Subcutaneous abdominal adipose tissue (tissue), 5 donors: ENCODE data around the gene TTC34.
A peak's percentile ranks its signal among the peaks of the same experiment; 100 is the strongest.

ENCODE experiments used
- H3K27ac ChIP-seq: one replicate; pipeline ENCODE4 v1.7.0; 2013; ENCODE audit warnings: low read depth, mild to moderate bottlenecking, inconsistent platforms, low read length, moderate library complexity
- H3K27me3 ChIP-seq, 5 donors: one replicate each; pipeline ENCODE4 v1.7.0; 2013; ENCODE audit warnings: low read length in 5 of 5, inconsistent platforms in 1 of 5; ENCODE audit not compliant: control insufficient read depth in 5 of 5, insufficient read depth in 4 of 5
- H3K36me3 ChIP-seq, 5 donors: one replicate each; pipeline ENCODE4 v1.7.0; 2013; ENCODE audit warnings: low read length in 5 of 5; ENCODE audit not compliant: control insufficient read depth in 5 of 5, insufficient read depth in 5 of 5
- H3K4me1 ChIP-seq, 5 donors: one replicate each; pipeline ENCODE4 v1.7.0; 2013; ENCODE audit warnings: low read length in 5 of 5, mild to moderate bottlenecking in 3 of 5, moderate library complexity in 1 of 5; ENCODE audit not compliant: control insufficient read depth in 5 of 5, insufficient read depth in 5 of 5
- H3K4me3 ChIP-seq, 5 donors: one replicate each; pipeline ENCODE4 v1.7.0; 2013; ENCODE audit warnings: low read length in 5 of 5, low read depth in 1 of 5
- H3K9ac ChIP-seq, 5 donors: one replicate each; pipeline ENCODE4 v1.7.0; 2013; ENCODE audit warnings: low read length in 5 of 5, mild to moderate bottlenecking in 4 of 5, moderate library complexity in 3 of 5
- H3K9me3 ChIP-seq, 5 donors: one replicate each; pipeline ENCODE4 v1.7.0; 2013; ENCODE audit warnings: low read length in 5 of 5; ENCODE audit not compliant: control insufficient read depth in 5 of 5
- donor health status: healthy.
- donor health status: healthy.
- donor health status: healthy.
- donor health status: healthy.
- donor health status: healthy.

TTC34 gene

GRCh38 chr1:2820731-2821372, 19.4 kb upstream of the TTC34 start:
- H3K27me3 ChIP-seq, result peaks cover 14 to 45% (median 36%) of the 10 kb centered on the region in 5 donors
- no peak overlapping the region for H3K4me3 ChIP-seq
- H3K27ac ChIP-seq, result no peak overlapping the region
- no peaks in the 10 kb centered on the region for H3K9me3 ChIP-seq
- peaks cover 0 to 4% (median 0%) of the 10 kb centered on the region in 5 donors for H3K4me1 ChIP-seq
- no peaks in the 10 kb centered on the region for H3K36me3 ChIP-seq
- H3K9ac ChIP-seq, result no peak overlapping the region

- H3K4me1 ChIP-seq, result peaks cover 0 to 4% (median 0%) of the 10 kb centered on the region in 5 donors
- no peak overlapping the region for H3K27ac ChIP-seq
- no peaks in the 10 kb centered on the region for H3K36me3 ChIP-seq
- H3K4me3 ChIP-seq, result no peak overlapping the region
- H3K27me3 ChIP-seq, result peaks cover 14 to 38% (median 31%) of the 10 kb centered on the region in 5 donors
- H3K9me3 ChIP-seq, result no peaks in the 10 kb centered on the region
- H3K9ac ChIP-seq, result no peak overlapping the region
These were observed 18.6 kb upstream of the TTC34 start for GRCh38 chr1:2819831-2820730.

DNA sequence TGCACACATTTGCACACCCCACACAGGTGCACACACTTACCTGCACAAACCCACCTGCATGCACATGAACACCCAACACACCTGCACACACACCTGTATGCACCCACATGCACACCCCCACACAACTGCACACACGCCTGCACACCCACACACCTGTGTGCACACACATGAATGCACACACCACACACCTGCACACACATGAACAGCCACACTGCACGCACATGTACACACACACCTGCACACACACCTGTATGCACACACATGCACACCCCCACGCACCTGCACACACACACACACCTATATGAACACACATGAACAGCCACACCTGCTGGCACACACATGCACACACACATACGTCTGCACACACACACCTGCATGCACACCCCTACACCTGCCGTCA, 17.9 kb upstream of the TTC34 start:
- peaks cover 0 to 4% (median 0%) of the 10 kb centered on the region in 5 donors for H3K4me1 ChIP-seq
- H3K36me3 ChIP-seq, result no peaks in the 10 kb centered on the region
- no peak overlapping the region for H3K27ac ChIP-seq
- no peak overlapping the region for H3K4me3 ChIP-seq
- H3K27me3 ChIP-seq, result peaks cover 9 to 32% (median 27%) of the 10 kb centered on the region in 5 donors
- no peaks in the 10 kb centered on the region for H3K9me3 ChIP-seq
- no peak overlapping the region for H3K9ac ChIP-seq

DNA sequence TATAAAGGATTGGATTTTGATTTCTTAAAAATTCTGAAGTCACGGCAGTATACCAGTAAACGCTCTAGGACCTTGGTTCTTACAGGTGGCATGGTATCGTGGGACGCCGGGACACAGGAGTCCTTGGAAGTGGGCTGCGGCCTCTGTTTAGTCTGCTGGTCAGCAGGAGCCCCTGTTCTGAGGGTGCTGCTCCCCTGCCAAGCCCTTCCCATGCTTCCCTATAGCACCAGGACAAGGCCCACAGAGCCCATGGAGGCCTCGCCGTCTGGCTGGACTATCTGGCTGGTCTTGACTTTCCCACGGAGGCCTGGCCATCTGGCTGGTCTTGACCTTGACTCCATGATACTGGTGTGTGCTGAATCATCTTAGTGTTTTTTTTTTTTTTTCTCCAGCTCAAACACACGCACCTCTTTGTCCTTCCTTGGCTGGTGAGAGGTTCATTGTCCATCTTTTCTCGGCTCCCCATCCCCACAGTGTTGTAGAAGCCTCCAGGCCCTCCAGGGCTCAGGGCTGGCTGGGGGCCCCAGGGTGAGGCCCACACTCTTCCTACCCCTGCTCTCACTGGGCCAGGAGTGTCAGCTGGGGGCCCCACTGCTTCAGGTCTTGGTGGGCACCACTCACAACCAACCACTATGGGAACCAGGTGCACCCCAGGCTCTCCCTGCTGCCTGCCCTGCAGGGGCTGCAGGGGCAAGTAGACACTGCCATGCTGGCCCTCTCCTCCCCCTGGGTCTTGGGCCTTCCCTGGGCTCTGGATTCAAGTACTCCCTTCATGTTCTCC, 16.5 kb upstream of the TTC34 start:
- Histone ChIP-seq H3K36me3 (no peaks in the 10 kb centered on the region), H3K27ac (no peak overlapping the region), H3K4me3 (no peak overlapping the region), H3K9me3 (peaks cover 0 to 2% (median 1%) of the 10 kb centered on the region in 5 donors), H3K4me1 (peaks cover 0 to 4% (median 0%) of the 10 kb centered on the region in 5 donors), H3K9ac (no peak overlapping the region), H3K27me3 (peaks cover 4 to 26% (median 21%) of the 10 kb centered on the region in 5 donors)

DNA sequence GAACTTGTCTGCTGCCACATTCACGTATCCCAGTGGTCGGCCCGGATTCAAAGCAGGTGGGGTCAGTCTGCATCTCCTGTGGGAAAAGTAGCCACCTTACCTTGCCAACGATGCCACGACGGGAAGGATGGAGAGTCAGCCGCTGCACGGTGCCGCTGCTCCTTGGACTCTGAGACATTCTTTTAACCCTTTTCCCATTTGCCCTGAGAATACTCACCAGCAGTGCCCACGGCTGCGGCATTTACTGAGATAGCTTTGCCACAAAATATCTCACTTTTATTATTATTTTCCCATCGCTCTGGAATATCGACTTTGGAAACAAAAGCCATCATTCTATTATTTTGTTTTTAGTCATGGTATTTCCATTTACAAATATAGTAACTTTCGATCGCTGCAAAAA, 15.3 kb upstream of the TTC34 start:
- H3K4me3 ChIP-seq, result no peak overlapping the region
- H3K9me3 ChIP-seq, result peaks cover 0 to 12% (median 12%) of the 10 kb centered on the region in 5 donors
- no peak overlapping the region for H3K9ac ChIP-seq
- peaks cover 7 to 22% (median 18%) of the 10 kb centered on the region in 5 donors for H3K27me3 ChIP-seq
- H3K4me1 ChIP-seq, result peaks cover 0 to 2% (median 0%) of the 10 kb centered on the region in 5 donors
- H3K36me3 ChIP-seq, result no peaks in the 10 kb centered on the region
- H3K27ac ChIP-seq, result no peak overlapping the region

DNA sequence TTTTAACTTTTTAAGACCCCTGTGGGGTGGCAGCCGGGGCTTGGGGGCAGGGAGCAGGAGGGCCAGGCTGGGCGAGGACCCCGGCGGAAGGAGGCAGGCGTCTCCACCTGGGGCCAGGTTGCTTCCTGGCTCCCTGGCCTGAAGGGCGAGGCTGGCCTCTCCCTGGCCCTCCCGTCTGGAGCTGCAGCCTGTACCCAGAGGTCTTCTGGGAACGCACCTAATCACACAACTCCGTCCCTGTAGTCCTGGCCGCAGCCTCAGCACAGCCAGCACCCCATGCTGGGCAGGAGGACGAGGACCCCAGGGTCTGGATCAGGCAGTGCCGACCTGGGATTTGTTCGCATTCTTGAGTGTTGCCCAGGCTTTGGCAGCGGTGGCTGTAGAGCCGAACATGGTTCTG, 14.1 kb upstream of the TTC34 start:
- no peak overlapping the region for H3K9ac ChIP-seq
- peaks cover 8 to 27% (median 14%) of the 10 kb centered on the region in 5 donors for H3K27me3 ChIP-seq
- H3K4me3 ChIP-seq, result no peak overlapping the region
- H3K4me1 ChIP-seq, result no peaks in the 10 kb centered on the region
- peaks cover 0 to 12% (median 12%) of the 10 kb centered on the region in 5 donors for H3K9me3 ChIP-seq
- H3K36me3 ChIP-seq, result no peaks in the 10 kb centered on the region
- H3K27ac ChIP-seq, result no peak overlapping the region

DNA sequence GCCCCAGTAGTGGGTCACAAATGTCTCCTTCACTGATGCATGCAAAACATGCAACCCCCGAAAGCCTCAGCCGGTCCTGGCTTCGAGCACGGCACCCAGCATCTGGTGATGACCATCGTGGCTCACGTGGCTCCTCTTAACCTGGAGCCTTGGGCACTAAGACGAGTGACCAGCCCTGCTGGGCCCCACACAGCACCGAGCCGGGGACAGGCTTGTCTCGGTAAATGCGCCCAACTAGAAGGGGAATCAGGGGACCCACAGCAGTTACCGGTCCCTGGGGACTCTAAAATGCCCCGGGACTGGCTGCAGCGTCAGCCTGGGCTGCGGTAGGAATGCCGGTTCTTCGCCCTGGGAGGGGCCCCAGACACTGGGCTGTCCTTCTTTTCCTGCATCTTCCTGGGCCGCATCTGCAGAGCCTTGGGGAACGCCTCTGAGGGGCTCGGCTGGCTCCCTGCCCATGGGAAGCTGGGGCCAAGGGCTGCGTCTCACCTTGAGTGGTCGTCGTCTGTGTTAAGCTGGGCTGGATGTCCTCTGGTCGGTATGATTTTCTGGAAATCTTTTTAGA, 13.1 kb upstream of the TTC34 start:
- no peak overlapping the region for H3K9ac ChIP-seq
- H3K4me3 ChIP-seq, result no peak overlapping the region
- peaks cover 0 to 12% (median 12%) of the 10 kb centered on the region in 5 donors for H3K9me3 ChIP-seq
- H3K27me3 ChIP-seq, result peaks cover 8 to 29% (median 19%) of the 10 kb centered on the region in 5 donors
- H3K27ac ChIP-seq, result no peak overlapping the region
- no peaks in the 10 kb centered on the region for H3K4me1 ChIP-seq
- H3K36me3 ChIP-seq, result no peaks in the 10 kb centered on the region

GRCh38 chr1:2812939-2813653, 11.6 kb upstream of the TTC34 start:
- Histone ChIP-seq H3K4me3 (no peak overlapping the region), H3K4me1 (no peaks in the 10 kb centered on the region), H3K9ac (no peak overlapping the region), H3K27me3 (peaks cover 2 to 30% (median 23%) of the 10 kb centered on the region in 5 donors), H3K9me3 (peaks cover 0 to 12% (median 12%) of the 10 kb centered on the region in 5 donors), H3K27ac (no peak overlapping the region), H3K36me3 (no peaks in the 10 kb centered on the region)

- H3K9me3 ChIP-seq, result peaks cover 0 to 12% (median 12%) of the 10 kb centered on the region in 5 donors
- peaks cover 8 to 38% (median 30%) of the 10 kb centered on the region in 5 donors for H3K27me3 ChIP-seq
- no peaks in the 10 kb centered on the region for H3K4me1 ChIP-seq
- no peak overlapping the region for H3K27ac ChIP-seq
- peak overlapping the region in 1 of 5 donors; percentile 7 for H3K4me3 ChIP-seq
- no peaks in the 10 kb centered on the region for H3K36me3 ChIP-seq
- H3K9ac ChIP-seq, result no peak overlapping the region
These were observed 10.6 kb upstream of the TTC34 start for GRCh38 chr1:2812136-2812535.
